GM18508 (cell line): ENCODE measurements around the gene BEGAIN.
"Not testable (repeated sequence)": the region's sequence is repeated elsewhere in the genome, so short reads cannot be mapped to it uniquely, and the experiment has no call there.

Experiments
- ATAC-seq: cut with Tn5 transposase; IDR thresholded peaks from one replicate; pipeline ENCODE4 v1.9.1; 2021; ENCODE audit warnings: moderate number of reproducible peaks; ENCODE audit not compliant: insufficient read depth, unreplicated experiment

The BEGAIN gene

GRCh38 chr14:100530270-100531072 is 56.7 kb downstream of the BEGAIN start:
- no peak for ATAC-seq

- no peak for ATAC-seq
These were observed 57.6 kb downstream of the BEGAIN start for GRCh38 chr14:100529561-100530031.

- ATAC-seq = no peak
These were observed 58.2 kb downstream of the BEGAIN start for GRCh38 chr14:100528962-100529560.

GRCh38 chr14:100526632-100527031 is 60.6 kb downstream of the BEGAIN start:
- ATAC-seq = no peak

- no peak for ATAC-seq
These were observed 61.2 kb downstream of the BEGAIN start for GRCh38 chr14:100526057-100526456.

DNA sequence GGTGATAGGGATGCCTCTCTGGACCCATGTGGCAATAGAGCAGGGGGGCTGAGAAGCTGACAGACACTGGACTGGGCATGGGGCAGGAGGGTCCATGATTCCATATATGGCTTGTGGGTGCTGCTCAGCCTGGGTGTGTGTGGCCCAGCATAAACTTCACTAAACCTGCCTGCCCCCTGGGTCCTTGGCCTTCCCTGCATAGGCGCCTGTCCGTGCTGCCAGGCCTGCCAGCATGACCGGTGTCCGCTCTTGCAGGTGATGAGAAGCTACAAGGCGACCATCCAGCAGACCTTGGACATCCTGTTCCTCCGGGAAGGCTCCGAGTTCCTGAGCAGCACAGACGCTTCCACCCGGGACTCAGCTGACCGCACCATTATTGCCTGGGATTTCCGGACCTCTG is 61.6 kb downstream of the BEGAIN start:
- no peak for ATAC-seq

DNA sequence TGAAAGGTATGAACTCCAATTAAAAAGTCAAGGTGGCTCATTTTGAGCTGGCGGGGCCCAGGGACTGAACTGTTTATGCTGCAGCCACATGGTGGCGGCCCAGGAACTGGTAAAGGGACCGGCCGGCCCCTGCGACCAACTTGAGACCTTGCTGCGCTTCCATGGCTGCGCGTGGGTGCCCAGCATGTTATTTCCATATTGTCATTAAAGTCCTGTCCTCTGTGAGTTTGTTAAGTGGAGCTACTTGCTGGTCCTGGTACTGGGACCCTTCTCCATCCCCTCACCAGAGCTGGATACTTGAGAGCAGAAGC is 62.3 kb downstream of the BEGAIN start:
- no peak for ATAC-seq

GRCh38 chr14:100524233-100524932 is 62.8 kb downstream of the BEGAIN start:
- no peak for ATAC-seq

DNA sequence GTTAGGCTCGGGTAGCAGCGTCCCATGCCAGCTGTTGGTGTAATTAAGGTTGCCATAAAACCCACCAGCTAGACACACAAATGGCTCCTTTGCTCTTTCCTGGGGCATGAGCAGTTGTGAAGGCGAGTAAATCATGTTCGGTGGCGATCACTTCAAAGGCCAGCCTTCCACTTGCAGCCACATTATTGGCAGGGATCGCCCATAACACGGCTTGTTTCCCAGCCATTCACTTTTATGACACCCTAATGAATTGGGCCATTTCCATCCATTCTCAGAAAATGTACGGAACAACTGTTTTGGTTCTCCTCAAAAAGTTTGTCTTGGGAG is 63.4 kb downstream of the BEGAIN start:
- ATAC-seq = no peak

DNA sequence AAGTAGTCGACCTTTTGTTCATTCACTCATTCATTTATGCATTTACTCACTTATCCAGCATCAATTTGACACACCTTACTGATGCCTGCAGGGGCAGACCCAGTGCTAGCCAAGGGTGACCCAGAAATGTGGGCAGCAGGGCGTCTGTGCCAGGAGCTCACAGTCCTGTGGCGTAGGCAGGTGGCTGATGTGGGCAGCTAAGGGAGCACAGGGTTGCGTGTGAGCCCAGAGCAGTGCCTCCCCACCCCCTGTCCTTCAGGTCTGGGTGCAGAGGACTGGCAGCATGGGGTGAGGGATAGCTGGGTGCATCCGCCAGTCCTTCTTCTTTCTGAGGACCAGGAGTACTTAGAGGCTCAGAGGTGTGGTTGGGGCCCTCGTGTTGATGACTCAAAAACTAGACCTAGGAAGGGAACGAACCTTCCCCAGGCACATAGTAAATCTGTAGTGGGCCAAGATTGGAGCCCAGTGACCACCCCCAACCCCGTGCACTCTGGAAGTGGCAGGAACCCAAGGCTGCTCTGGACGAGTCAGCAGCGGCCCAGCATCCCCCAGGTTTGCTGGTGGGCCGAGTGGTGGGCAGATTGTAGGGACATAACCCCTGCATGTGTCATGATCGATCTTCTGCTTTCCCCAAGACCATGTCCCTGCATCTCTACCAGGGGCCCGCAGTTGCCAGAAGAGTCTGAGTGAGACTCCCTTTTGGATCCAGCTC is 63.9 kb downstream of the BEGAIN start:
- no peak for ATAC-seq

GRCh38 chr14:100522616-100523099 is 64.6 kb downstream of the BEGAIN start:
- no peak for ATAC-seq

- ATAC-seq = not testable (repeated sequence)
These were observed 81.2 kb downstream of the BEGAIN start for GRCh38 chr14:100506053-100506452.

DNA sequence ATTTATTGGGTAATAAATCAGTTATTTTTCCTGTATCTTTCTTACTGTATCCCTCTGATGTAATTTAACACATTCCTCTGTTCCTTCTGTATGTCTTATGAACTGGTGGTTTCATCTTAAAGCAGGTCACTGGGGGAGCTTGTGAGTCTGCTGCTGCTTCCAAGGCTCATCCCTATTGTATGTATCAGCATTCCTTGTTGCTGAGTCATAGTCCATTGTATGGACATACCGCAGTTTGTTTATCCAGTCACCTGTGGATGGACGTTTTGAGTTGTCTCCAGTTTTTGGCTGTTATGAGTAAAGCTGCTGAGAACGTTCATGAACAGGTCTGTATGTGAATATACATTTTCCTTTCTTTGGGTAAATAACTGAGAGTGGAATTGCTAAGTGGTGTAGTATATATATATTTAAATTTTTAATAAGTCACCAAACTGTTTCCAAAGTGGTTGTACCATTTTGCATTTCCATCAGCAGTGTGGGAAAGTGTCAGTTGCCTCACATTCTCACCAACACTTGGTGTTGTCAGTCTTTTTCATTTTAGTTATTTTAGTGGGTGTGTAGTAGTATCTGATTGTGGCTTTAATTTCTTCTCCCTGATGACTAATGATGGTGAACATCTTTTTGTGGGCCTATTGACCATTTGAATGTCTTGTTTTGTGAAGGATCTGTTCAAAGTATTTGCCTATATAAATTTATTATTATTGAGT is 82.7 kb downstream of the BEGAIN start:
- no peak for ATAC-seq

DNA sequence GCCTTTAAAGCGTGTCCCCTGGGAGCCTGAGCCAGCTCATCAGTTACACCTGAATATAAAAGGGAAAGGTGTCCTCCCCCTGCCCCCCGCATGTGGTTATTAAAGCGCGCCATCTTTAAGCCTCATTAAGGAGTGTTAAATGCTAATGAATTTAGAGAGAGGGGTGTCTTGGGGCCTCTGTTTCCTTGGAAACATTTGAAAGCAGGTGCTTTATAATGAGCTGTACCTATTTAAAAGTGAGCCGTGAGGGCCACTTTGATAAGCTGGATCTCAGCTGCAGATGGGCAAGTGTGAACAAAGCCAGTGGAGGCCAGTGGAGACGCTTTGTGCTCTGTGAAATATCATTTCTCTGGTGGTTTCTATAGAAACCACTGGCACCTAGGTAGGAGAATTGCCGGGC is 84.0 kb downstream of the BEGAIN start:
- ATAC-seq = no peak

- ATAC-seq = no peak
These were observed 84.5 kb downstream of the BEGAIN start for GRCh38 chr14:100502622-100503220.

DNA sequence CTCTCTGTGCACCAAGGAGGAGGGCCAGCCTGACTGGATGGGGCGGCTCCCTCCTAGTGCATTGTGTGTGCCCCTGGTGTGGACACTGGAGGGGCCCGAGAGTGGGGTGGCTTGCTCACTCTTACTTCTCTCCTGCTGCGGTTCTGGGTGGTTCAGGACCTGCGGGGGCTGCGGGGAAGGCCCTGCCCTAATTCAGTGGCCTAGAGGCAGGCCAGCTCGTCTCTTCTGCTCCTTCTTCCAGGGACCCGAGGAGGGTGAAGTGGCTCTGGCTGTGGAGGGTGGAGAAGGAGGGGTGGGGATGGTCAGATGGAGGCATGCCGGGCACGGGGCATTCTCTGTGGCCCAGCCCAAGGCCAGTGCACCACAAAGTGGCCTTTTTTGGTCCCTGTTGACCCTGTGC is 87.1 kb downstream of the BEGAIN start:
- no peak for ATAC-seq

DNA sequence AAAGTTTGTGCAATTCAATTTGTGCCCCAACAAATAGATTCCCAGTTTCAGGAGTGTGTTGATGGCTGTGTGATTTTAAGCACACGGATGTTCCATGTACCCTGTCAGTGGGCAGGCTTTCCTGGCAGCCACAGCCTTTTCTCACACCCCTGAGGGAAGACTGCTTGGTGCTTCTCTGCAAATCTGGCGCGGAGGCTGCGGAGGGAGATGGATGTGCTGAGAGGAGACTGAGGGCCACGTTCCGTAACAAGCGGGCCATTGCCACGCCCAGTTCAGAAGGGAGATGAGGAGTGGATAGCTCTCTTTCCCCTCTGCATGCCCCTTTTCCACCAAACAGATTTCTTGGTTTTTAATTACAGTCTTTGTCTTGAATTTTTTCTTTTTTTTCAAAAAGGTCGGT is 89.1 kb downstream of the BEGAIN start:
- no peak for ATAC-seq

GRCh38 chr14:100495917-100496316 is 91.3 kb downstream of the BEGAIN start:
- ATAC-seq = no peak

DNA sequence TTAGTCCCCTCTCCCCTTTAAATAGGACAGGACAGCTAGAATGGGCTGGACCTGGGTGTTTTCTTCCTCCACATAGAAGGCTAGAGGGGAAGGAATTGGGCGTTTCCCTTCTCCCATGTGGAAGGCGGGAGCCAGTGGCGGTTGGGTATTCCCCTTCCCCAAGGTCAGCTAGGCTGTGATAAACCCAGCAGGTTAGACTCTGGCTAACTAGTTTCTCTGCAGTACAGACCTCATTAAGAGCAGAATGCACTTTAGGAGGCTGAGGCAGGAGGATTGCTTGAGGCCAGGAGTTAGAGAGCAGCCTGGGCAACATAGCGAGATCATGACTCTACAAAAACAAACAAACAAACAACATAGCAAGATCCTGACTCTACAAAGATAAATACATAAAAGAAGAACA is 92.6 kb downstream of the BEGAIN start:
- ATAC-seq = no peak

GRCh38 chr14:100490252-100490651 is 97.0 kb downstream of the BEGAIN start:
- ATAC-seq = no peak
